Chondrocyte (in vitro differentiated cells): ENCODE results near the gene LBH. TPM values are rescaled to one million over a fixed set of nuclear protein-coding genes. Genes with fewer than 3 reads are reported as not detected.

Experiments used
- DNase-seq: peaks from one replicate; pipeline ENCODE4 v3.0.0; 2021; ENCODE audit warnings: mixed read lengths, low spot score
- H3K27ac Mint-ChIP-seq: one replicate; pipeline ENCODE4 v1.8.0; 2021; ENCODE audit warnings: mild to moderate bottlenecking, moderate library complexity, mixed read lengths; ENCODE audit not compliant: unreplicated experiment
- H3K27me3 Mint-ChIP-seq: 2 replicates; pipeline ENCODE4 v1.8.0; 2021; ENCODE audit warnings: low read depth, mixed read lengths
- H3K36me3 Mint-ChIP-seq: 2 replicates; pipeline ENCODE4 v1.8.0; 2021; ENCODE audit warnings: low read depth, mixed read lengths
- H3K4me1 Mint-ChIP-seq: 2 replicates; pipeline ENCODE4 v1.8.0; 2021; ENCODE audit warnings: low read depth, mild to moderate bottlenecking, mixed read lengths
- H3K4me3 Mint-ChIP-seq: one replicate; pipeline ENCODE4 v1.8.0; 2021; ENCODE audit warnings: mild to moderate bottlenecking, moderate library complexity, mixed read lengths; ENCODE audit not compliant: unreplicated experiment
- H3K9me3 Mint-ChIP-seq: 2 replicates; pipeline ENCODE4 v1.8.0; 2021; ENCODE audit warnings: low read depth, mixed read lengths
- CTCF ChIP-seq: fragments of 200-600 bp; sonication (generic); IDR thresholded peaks from 2 replicates; pipeline ENCODE4 v1.5.0; 2021; ENCODE audit warnings: antibody characterized with exemption, mild to moderate bottlenecking, moderate library complexity
- total RNA-seq: library from RNA; stranded (reverse); gene quantifications from 3 replicates; pipeline ENCODE4 v1.2.1, GENCODE V29; 2021

Gene LBH
- total RNA-seq, 1 donor from 2014 or later, result 88.8 TPM

GRCh38 chr2:30255466-30256408 lies 24.4 kb downstream of the LBH start:
- H3K36me3 Mint-ChIP-seq, result peaks cover 35% of the 10 kb centered on the region
- no peaks in the 10 kb centered on the region for H3K9me3 Mint-ChIP-seq
- peaks cover 26% of the 10 kb centered on the region for H3K4me1 Mint-ChIP-seq
- no peaks in the 10 kb centered on the region for H3K27me3 Mint-ChIP-seq
- no peak overlapping the region for H3K4me3 Mint-ChIP-seq
- no peak overlapping the region for H3K27ac Mint-ChIP-seq
- no peak for TF ChIP-seq CTCF
- no peak for DNase-seq

GRCh38 chr2:30257266-30258214 lies 26.2 kb downstream of the LBH start:
- no peak for DNase-seq
- no peaks in the 10 kb centered on the region for H3K27me3 Mint-ChIP-seq
- TF ChIP-seq CTCF, result no peak
- no peak overlapping the region for H3K27ac Mint-ChIP-seq
- peaks cover 40% of the 10 kb centered on the region for H3K36me3 Mint-ChIP-seq
- H3K4me3 Mint-ChIP-seq, result no peak overlapping the region
- H3K9me3 Mint-ChIP-seq, result peaks cover 4% of the 10 kb centered on the region
- H3K4me1 Mint-ChIP-seq, result peaks cover 16% of the 10 kb centered on the region

- Mint-ChIP-seq H3K27ac (no peak overlapping the region), H3K4me1 (peaks cover 1% of the 10 kb centered on the region), H3K36me3 (peaks cover 40% of the 10 kb centered on the region), H3K27me3 (no peaks in the 10 kb centered on the region), H3K9me3 (peaks cover 4% of the 10 kb centered on the region), H3K4me3 (no peak overlapping the region)
- no peak for TF ChIP-seq CTCF
- no peak for DNase-seq
These were observed 27.7 kb downstream of the LBH start for GRCh38 chr2:30259071-30259470.

GRCh38 chr2:30259827-30260679 lies 28.7 kb downstream of the LBH start:
- H3K4me3 Mint-ChIP-seq, result no peak overlapping the region
- TF ChIP-seq CTCF, result no peak
- no peak overlapping the region for H3K27ac Mint-ChIP-seq
- no peaks in the 10 kb centered on the region for H3K27me3 Mint-ChIP-seq
- peaks cover under 1% of the 10 kb centered on the region for H3K4me1 Mint-ChIP-seq
- H3K9me3 Mint-ChIP-seq, result peaks cover 4% of the 10 kb centered on the region
- DNase-seq, result no peak
- peaks cover 40% of the 10 kb centered on the region for H3K36me3 Mint-ChIP-seq
